CD4-positive, alpha-beta T cell treated with Interleukin-4 for 1 hour (primary cell): ENCODE measurements around the gene CAPN5.

Experiments
- DNase-seq, 2 donors: peaks; one replicate each; pipeline ENCODE4 v3.0.0-alpha.2; 2020 to 2022

CAPN5 gene

DNA sequence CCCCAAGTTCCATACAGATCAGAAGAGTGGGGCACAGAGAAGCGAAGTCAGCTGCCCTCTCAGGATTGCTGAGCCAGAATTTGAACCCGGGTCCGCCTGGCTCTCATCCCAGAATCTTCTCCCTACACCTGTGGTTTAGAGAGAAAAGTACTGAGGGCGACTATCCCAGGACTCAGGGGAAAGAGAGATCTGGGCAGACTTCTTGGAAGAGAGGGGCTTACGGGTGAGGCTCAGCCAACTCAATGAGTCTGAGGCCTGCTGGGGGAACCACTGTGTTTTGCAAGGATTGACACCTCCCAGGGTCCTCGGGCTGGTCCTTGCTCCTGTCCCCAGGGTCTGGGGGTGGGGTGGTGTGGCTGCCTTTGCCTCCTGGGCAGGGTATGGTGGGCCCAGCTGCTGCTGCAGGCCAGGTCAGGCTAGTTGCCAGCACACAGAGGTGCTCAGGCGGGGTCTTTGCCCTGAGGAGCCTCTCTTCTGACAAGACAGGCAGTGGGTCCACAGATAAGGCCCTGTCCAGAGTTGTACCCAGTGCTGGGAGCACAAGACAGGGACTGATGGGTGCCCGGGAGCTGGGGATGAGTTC, 1.2 kb downstream of the CAPN5 start:
- no peak for DNase-seq

DNA sequence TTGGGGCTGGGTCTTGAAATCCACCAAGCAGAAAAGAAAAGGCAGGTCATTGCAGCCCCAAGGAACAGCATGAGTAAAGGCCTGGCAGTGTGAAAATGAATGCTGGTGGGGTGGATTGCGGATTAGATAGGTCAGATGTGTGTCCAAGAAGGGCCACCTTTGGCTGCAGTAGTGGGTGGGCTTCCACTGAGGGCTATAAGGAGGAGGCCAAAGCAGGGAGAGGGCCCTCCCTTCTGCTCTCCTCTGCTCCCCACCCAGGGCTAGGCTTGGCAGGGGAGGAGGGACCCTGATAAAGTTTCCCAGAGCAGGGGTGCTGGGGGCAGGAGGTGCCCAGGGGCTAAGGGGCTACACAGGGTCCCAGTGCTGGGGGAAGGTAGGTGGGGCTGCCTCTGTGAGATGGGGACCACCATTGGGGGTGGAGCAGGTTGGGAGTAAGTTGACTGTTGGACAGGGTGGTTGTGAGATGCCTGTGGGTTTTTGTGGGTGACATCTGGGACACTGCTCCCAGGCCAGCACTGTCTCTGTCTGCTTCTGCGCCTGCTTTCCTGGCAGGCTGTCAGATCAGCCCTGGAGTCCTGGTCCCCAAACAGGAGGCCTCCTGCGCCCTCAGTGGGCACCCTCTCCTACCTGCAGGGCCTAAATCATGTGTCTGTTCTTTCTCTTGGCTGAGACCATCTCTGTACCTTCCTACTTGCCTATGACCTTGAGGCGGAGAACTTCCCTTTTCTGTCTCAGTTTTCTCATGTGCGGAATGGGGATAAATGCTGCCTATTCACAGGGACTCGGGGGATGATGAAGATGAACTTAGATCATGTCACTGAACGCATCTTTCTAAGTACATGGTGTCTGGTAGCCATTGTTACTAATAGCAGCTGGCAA, 1.9 kb downstream of the CAPN5 start:
- no peak for DNase-seq

DNA sequence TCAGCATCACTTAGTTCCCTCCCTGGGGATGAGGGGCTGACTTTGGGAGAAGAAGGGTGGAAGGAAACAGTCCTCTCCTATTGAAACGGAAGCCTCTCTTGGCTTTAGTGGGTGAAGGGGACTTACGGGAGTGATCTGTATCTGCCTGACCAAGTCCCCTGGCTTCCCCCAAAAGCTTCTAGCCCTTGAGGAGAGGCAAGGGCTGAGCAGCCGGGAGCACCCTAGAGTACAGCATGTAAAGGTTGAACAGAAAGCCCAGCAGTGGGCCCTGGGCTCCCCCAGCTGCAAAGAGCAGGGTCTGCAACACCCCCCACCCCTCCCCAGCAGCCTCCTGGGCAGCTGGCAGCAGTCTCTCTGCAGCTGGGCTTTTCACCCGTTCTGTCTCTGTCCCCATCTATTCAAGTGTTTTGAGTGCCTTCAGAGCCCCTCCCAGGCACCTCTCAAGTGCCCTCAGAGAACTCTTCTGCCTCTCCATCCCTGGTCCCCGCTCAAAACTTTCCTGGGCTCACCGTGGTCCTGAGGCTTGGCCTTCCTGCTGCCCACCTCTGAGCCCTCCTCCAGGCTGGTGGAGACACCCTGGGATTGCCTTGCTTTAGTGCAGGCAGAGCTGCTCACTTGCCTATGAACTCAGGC, 2.7 kb downstream of the CAPN5 start:
- no peak for DNase-seq

DNA sequence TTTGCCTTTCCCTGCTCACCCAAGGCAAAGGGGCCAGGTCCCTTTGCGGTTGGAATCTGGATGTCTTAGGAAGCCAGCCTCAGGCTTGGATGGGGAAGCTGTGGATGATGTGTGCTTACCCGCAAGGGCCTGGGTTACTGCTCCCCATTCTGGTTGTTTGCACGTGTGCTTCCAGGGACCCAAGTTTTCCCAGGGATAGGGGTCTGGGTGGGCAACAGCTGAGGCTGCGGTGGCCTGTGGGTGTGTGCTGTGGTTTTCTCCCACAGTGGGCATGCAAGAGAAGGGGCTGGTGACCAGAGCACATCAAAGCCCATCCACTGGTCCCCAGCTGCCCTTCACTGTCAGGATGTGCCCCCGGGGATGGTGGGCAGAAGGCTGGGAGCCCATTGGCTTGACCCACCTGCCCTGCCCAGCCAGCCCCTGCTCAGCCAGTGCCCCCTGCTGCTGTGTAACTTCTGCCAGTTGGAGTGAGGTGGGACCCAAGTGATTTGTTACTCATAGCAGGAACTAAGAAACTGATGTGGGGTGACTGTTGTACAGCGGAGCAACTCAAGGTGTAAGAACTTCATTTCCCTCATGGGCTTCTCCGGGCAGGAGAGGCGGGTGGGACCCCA, 3.3 kb downstream of the CAPN5 start:
- DNase-seq = no peak

DNA sequence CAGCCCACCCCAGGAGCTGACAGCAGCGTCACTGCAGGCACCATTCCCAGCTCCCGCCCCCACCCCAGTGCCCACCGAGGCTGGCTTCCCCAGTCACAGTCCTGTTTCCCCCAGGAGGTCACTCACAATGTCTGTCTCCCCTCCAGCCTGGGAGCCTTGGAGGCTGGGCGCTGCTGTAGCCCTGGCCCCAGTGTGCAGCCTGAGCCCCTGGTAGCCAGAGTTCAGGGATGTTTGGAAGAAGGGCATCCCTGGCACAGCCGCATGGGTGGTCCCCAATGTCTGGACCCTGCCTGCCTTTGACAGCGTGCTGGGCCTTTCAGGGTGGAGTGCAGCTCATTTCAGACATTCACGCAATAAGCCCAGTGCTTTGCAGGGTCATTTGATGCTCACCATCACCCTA, 4.3 kb downstream of the CAPN5 start:
- no peak for DNase-seq

DNA sequence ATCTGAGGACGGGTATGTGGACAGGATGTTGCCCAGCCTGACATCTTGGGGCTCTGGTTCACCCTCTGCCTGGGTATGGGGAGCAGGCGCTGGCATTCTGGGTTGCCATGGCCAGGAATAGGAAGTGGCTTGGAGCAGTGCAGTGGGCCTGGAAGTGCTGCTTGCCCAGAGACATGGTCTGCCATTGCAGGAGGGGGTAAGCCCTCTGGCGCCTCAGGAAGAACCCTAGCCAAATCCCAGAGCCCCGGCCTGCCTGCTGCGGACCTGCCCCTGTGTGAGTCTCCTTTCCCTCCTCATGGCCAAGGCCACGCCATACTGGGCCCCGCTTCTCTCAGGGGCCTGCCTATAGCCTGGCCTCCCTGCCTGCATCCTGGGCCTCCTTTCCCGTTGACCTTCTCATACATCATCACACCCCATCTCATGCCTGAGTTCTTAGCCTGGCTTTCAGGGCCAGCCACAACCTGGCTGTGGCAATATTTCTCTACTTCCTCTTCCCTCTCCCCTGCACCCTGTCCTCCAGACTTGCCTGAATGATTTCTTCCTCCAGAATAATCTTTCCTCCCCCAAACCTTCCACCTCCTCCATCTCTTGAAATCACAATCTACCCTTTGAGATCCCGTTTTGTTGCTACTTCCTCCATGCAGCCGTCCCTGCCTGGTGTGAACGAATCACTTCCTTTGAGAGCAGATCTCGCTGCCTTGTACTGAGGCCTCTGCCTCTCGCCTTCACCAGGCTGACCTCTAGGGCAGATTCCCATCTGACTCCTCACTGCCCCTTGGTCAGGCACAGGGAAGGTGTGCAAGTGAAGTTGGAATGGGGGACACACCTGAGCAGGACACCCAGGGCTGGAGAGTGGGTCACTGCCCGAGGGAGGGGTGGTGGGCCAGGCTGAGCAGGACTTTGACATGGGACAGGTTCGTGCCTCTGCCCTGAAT, 5.2 kb downstream of the CAPN5 start:
- no peak for DNase-seq

DNA sequence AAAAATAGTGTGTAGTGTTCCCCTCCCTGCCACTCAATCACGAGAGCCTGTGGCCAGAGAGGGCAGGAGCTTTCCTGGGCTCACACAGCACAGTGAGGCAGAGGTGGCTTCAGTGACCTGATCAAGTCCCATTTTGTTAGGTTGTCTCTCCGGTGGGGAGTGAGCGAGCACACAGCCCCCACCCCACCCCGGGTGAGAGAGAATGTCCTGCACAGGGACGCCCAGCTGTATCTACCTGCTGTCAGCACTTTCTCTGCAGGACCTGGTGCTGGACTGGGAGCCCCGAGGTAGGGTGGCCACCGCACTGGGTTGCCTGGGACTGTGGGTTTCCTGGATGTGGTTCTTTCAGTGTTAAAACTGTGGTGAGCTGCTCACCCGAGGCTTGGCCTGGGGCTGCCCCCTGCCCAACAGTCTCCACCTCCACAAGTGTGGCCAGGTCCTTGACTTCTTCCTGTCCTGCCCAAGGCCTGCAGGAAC, 6.1 kb downstream of the CAPN5 start:
- no peak for DNase-seq

DNA sequence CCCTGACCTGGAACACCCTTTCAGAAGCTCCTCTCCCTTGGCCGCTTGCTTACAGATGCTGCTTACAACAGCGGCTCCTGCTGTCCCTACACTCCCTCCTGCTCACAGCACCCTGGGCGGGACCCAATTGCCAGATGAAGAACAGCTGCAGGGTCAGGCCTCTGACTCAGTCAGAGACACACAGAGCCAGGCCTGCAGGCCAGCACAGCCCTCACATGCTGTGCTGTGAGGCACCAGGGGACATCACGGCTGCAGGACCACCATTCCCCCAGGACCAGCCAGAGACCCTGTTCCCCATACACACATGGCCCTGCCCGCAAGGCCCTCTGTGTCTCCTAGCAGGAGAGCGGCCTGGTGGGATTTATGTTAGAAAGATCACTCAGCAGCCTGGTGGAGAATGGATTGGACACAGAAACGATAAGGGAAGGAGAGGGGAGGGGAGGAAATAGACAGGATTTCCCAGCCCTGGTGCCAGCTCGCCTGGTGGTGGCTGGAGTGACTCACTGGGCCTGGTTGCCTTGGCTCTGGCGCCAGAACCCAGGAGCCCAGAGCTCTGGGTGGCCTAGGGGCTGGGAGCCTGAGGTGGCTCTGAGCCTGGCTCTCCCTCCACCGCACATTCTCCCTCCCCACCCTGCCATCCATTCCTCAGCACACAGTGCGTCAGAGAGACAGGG, 6.7 kb downstream of the CAPN5 start:
- DNase-seq = no peak

DNA sequence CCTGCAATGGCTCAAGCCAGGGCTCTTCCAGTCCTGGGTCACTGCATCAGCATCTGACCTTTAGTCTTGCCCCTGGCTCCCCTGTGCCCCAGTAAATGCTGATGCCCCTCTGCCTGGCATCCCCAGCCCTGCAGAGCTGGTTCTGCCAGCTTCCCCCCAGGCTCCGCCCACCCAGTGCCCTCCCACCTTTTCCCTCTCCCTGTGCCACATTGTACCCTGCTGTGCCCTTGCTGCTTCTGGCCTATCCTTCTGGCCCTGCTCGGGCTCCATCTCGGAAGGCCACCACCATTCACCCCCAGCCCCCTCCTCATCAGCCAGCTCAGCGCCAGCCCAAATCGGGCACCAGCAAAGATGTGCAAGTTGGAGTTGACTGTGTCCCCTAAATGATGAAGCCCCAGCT, 7.4 kb downstream of the CAPN5 start:
- no peak for DNase-seq

DNA sequence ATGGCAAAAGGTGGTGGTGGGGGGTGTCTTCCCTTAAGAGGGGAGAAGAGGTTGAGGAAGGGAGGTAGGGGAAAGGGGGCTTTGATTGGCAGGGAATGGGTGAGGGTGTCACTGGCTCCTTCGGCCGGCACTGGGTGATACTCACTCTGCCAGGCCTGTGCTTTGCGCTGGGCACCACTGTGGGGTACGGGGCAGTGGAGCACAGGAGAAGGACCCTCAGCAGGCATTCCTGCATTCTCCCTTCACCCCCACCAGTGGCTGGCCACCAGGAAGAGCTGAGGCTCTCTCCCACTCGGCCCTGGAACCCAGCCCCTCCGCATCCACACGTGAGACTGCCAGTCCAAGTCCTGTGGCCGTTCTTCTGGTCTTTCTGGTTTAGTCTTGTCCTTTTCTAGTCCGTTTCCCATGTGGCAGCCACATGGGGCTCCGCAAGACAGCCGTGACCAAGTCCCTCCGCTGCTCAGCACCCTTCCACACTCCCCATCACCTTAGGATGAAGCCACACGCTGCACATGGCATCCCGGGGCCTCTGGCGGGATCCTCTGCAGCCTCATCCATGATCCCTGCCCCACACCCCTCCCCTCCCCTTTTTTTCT, 8.0 kb downstream of the CAPN5 start:
- DNase-seq = no peak

DNA sequence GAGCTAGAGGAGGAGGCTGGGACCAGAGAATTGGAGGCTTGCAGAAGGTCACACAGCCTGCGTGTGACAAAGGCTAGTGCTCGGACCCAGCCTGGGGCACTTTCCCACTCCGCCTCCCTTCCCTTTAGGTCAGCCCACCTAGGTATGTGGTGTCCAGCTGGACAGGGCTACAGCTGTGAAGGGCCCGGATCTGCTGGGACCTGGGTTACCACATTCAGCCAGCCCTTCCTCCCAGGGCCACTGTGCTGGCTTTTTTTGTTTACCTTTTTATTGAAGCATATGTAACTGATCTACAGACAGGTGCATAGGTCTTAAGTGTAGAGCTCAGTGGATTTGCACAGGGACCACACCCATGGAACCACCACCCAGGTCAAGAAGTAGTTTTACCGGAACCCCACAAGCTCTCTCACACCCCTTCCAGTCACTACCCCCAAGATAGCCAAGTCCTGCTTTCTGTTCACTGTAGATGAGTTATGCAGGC, 8.7 kb downstream of the CAPN5 start:
- no peak for DNase-seq

DNA sequence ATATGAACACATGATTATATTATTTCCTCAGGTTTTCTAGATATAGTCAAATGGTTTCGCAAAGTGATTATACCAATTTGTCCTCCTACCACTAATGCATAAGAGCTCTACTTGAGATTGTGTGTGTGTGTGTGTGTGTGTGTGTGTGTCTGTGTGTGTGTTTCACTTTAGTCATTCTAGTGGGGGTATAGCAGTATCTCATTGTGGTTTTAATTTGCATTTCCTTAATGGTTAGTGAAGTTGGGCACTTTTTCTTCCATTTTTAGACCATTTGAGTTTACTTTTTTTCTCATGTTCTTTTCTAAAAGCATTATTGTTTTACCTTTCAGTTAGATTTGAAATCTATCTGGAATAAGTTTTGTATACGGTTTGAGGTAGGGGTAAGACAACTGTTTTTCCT, 12.9 kb downstream of the CAPN5 start:
- DNase-seq = no peak

DNA sequence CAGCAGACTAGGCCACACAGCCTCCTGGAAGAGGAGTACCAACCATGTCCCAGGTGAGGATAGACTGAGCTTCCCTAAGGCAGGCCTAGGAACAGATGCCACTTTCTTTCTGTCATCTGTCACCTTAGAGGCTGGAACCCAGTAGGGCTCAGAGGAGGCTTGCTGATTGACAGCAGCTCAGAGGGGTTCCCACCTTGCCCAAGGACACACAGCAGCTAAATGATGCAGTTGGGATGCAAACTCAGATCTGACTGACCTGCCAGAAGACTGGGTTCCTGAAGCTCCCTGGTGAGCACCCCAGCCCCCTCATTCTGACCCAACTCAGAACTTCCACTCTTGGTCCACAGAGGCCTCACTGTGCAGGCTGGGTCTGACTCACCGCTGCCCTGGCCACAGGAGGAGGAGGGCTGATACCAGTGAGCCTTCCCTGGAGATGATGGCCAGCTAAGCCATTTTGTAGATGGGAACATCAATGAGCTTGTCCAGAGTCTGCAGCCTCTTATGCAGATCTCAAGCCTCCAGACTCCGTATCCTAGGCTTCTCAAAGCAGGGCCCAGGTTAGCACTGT, 14.0 kb downstream of the CAPN5 start:
- no peak for DNase-seq

DNA sequence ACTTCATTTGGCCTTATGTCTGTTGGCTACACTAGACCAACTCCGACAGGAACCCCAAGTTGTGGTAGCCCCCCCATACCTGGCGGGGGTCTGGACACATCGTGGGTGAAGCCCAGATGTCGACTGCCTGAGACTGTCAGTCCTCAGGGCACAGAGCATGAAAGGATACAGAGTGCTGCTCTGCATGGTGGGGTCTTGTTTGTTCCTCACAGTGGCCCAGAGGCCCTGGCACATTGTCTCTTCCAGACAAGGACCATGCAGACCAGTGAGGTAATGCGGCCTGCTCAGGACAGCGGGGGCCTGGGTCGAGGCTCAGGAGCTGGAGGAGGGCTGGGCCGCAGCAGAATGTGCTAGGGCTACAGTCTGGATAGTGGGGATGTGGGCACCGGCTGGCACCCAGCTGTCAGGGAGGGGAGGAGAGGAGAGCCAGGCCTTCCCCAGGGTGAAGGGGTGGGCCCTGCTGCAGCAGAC, 14.6 kb downstream of the CAPN5 start:
- DNase-seq = no peak

DNA sequence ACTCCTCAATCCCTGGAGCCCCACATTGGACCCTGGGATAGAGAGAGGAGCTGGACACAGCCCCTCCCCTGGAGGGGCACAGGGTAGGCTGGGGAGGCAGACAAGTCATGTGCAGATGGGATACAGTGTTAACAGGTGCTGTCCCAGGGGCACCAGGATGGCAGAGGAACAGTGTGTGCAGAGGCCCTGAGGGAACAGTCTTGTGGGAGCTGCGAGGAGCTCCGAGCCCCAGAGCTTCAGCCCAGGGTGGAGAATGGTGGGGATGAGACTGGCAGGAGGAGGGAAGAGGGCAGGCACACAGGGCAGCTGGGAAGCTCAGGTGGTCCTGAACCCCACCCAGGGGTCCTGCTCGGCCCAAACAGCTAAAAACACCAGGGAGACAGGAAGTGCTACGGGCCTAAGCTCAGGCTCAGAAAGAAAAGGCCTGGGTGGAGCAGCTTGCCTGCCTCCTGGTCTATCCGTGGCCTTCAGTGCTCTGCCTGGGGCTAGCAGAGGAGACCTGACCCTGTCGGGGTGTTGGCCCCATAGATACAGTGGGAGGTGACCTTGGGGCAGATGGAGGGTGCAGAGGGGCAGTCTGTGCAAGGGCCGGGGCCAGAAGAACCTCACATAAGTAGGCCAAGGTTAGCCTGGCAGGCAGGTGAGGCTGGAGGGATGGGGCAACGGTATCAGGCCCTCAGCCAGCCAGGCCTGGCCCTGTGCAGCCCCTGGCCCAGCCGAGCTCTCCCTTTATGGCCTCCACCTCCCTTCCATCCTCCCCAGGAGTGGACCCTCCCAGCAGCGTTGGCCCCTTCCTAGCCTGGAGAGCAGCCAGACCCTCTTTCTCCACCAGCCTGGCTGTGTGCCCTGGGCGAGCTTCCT, 15.4 kb downstream of the CAPN5 start:
- peak in 1 of 2 donors; percentile 9 for DNase-seq

DNA sequence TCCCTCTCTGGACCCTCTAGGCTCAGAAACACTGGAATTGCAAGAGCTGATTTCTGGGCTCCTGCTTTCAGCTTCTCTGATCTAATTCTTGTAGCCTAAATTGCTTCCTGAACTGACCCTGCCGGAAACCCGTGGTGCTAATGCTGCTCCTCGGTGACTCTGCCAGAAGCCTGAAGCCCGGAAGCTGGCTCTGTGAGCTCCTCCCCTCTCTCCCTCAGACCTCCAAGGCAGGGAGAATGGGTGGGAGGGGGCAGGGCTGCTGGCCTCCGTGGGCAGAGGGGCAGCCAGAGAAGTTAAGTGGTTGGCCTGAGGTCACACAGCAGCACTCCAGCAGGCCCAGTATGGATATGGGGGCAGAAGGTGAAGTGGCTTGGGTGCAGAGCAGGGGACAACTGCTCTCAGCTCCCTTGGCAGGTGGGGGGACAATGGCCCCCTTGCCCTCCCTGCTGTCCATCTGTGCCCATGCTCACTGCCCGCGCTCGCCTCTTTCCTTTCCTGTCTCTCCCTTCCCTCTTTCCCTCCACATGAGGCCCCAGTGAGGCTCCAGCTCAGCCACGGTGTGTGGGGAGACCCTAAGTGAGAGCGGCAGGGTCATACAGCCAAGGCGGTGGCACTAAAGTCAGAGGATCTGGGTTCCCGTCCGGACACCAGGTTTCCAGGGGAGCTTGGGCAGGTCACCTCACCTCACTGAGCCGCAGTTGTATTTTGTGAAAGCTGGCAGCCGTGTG, 16.2 kb downstream of the CAPN5 start:
- peak; percentile 45 to 51 for DNase-seq

DNA sequence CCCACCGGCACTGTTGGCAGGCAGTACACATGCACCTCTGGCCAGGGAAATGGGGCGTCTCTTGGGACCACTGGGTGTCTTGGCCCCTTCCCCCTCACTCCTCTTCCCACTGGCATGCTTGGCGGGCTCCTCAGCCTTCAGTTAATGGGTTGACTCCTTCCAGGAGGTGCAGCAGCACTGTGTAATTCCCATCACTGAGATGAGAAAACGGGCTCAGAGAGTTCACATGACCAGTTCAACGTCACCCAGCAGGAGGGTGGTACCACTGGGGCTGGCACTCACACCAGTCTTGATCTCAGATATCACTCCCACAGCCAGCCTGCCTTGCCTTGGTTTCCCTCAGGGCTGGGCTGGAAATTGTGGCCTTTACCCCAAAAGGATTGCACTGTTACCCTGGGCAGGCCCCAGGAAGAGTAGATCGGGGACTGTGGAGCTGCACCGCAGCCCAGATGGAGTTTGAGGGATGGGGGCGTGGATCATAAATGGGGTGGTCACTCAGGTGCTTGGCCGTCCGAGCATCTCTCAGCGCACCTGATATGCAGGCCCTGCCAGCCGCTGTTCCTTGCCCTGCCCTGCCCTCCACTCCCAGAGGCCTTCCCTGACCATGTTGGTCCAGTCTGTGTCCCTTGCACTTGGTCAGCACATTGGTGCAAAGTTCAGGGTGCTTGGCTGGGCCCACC, 16.9 kb downstream of the CAPN5 start:
- DNase-seq = no peak

DNA sequence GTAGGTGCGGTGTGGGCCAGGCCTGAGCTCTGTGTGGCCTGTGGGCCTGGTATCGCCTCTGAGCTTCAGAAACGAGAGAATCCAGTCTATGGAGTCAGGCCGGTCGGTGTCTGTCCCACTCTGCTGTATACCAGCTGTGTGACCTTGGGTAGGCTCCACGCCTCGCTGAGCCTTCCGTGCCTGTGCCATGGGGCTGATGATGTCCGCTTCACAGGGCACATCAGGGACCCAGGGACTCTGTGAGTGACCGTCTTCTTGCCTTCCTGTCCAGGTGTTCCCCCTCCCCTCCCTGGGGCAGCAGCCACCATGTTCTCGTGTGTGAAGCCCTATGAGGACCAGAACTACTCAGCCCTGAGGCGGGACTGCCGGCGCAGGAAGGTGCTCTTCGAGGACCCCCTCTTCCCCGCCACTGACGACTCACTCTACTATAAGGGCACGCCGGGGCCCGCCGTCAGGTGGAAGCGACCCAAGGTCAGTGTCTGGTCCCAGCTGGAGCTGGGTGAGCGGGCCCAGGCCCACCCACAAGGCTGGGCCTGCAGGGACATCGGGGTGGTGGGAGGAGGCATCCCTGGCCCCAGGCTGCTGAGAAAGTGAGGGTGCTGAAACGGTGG, 17.9 kb downstream of the CAPN5 start:
- DNase-seq = no peak
